22Rv1 (cell line): Measurements from ENCODE around the gene WDFY4.

Source experiments
- CTCF ChIP-seq: fragments of 450-650 bp; IDR thresholded peaks from 2 replicates; pipeline ENCODE4 v1.5.1; 2017; ENCODE audit warnings: mild to moderate bottlenecking
- ZFX ChIP-seq: fragments of 450-650 bp; IDR thresholded peaks from 2 replicates; pipeline ENCODE4 v1.6.1; 2017; ENCODE audit warnings: antibody characterized with exemption, borderline replicate concordance

DNA sequence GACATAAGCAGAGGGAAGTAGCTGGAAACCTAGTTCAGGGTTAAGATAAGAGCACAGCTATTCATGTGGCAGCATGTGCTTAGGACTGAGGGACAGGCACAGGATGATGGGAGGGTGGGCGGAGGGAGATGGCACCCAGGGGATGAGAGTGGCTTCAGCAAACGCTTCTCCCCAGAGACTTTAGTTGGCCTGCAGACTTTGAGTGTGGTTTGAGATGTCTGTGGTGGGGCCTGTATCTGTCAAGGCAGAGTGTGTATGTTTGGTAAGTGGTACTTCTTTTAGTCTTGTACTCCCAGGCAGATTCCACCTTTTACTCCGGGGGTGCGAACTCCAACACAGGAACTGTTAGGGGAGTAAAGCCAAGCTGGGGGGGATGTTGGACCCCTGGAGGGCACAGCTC is 88.9 kb downstream of the WDFY4 start:
- TF ChIP-seq CTCF = no peak
- TF ChIP-seq ZFX = no peak
